ENCODE data around the gene OR1F1.

DNA sequence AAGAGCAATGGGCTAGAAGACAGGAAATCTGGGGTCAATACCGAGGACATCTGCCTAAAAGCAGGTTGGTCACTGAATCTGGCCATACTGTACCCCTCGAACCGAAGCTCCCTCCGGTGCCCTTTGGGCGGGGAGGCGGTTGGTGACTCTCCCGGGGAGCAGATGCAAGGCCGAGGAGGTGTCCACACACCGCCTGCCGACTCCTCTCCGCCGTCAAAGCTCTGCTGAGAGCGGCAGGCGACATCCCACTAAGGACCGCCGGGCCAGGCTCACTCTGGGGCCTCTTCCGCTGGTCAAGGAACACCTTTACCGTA lies 46.5 kb downstream of the OR1F1 start:
- no peak for TF ChIP-seq ZBTB7A (IDR thresholded peaks at IDR 0.05; ENCODE audit: low read depth)
- TF ChIP-seq, protein P1, sequence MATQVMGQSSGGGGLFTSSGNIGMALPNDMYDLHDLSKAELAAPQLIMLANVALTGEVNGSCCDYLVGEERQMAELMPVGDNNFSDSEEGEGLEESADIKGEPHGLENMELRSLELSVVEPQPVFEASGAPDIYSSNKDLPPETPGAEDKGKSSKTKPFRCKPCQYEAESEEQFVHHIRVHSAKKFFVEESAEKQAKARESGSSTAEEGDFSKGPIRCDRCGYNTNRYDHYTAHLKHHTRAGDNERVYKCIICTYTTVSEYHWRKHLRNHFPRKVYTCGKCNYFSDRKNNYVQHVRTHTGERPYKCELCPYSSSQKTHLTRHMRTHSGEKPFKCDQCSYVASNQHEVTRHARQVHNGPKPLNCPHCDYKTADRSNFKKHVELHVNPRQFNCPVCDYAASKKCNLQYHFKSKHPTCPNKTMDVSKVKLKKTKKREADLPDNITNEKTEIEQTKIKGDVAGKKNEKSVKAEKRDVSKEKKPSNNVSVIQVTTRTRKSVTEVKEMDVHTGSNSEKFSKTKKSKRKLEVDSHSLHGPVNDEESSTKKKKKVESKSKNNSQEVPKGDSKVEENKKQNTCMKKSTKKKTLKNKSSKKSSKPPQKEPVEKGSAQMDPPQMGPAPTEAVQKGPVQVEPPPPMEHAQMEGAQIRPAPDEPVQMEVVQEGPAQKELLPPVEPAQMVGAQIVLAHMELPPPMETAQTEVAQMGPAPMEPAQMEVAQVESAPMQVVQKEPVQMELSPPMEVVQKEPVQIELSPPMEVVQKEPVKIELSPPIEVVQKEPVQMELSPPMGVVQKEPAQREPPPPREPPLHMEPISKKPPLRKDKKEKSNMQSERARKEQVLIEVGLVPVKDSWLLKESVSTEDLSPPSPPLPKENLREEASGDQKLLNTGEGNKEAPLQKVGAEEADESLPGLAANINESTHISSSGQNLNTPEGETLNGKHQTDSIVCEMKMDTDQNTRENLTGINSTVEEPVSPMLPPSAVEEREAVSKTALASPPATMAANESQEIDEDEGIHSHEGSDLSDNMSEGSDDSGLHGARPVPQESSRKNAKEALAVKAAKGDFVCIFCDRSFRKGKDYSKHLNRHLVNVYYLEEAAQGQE (IDR thresholded peaks at IDR 0.05; ENCODE audit: low read depth), result no peak
- no peak for TF ChIP-seq TAF1 (IDR thresholded peaks at IDR 0.05; ENCODE audit: low read depth)
- no peak for TF ChIP-seq RAD21 (IDR thresholded peaks at IDR 0.05; ENCODE audit: low read depth)
